Activated naive CD8-positive, alpha-beta T cell (primary cell): ENCODE measurements around the gene CCDC158.
"Not testable (repeated sequence)": the region's sequence is repeated elsewhere in the genome, so short reads cannot be mapped to it uniquely, and the experiment has no call there.

Source experiments
- H3K27ac Mint-ChIP-seq: one replicate; pipeline ENCODE4 v1.8.0; 2021; ENCODE audit warnings: mixed read lengths
- H3K27me3 Mint-ChIP-seq: one replicate; pipeline ENCODE4 v1.8.0; 2021; ENCODE audit warnings: mixed read lengths
- H3K36me3 Mint-ChIP-seq: one replicate; pipeline ENCODE4 v1.8.0; 2021; ENCODE audit warnings: mixed read lengths
- H3K4me1 Mint-ChIP-seq: one replicate; pipeline ENCODE4 v1.8.0; 2021; ENCODE audit warnings: low read depth, mixed read lengths
- H3K4me3 Mint-ChIP-seq: one replicate; pipeline ENCODE4 v1.8.0; 2021; ENCODE audit warnings: mild to moderate bottlenecking, mixed read lengths
- H3K9me3 Mint-ChIP-seq: one replicate; pipeline ENCODE4 v1.8.0; 2021; ENCODE audit warnings: low read depth, mixed read lengths

Gene CCDC158

DNA sequence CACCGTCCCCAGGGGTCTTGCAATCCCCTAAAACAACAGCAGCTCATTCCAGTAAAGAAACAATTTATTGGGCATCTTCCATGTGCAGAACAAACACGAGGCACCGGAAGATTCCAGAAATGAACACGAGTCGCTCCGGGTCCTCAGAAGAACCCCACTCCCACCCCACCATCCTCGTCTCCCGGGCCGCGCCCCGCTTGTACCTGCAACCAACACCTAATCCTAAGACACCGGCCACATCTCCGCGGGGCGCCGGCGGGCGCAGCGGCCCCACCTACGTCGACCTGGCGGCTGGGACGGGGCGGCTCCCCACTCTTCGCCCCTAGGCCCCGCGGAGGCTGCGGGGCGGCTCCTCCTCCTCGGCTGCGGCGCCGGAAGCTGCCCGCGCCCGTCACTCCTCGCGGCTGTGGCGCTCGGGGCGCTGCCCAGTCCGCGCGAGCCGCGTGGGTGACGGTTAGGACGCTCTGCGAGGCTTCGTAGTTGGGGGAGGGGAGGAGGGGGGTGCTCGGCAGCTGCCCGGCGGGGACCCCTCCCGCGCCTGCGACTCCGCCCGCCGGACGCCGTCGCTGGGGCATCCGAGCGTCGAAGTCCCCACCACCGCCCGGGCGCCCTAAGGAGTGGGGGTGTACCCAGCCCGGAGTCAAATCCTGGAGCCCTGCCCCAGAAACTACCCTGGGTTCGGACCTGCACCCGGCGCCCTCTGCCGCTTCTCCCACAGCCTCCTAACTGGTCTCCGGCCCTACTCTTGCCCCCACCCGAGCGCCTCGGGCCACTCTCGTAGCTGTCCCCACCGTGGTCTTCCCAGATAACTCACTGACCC lies at the start of gene CCDC158:
CCDC158 (minus strand) TSS at position 380 of the 820 bp plus-strand sequence. CDS start 17,934 bp downstream, outside the sequence.
- Mint-ChIP-seq H3K4me3 (peak within 1 kb of the TSS; percentile 74), H3K27me3 (peaks cover 18% of the 10 kb centered on the region), H3K27ac (no peak within 1 kb of the TSS), H3K4me1 (peaks cover 8% of the 10 kb centered on the region), H3K9me3 (no peaks in the 10 kb centered on the region), H3K36me3 (peaks cover 3% of the 10 kb centered on the region)

DNA sequence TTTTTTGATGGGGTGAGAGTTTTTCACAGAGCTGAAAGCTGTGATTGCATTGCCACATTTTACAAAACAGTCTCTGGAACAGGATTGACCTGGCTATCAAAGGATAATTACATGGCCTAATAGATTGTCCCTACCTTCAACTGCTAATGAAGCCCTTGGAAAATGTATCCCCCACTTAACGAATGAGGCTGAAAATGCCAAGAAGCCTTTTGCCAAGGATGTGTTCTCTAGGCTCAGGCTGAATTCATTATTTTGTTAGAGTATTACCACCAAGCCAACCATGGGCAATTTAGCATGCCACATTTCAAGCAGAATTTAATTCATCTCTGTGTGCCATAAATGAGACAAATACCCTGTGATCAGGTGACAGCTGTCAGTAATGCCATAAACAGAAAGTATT lies 49.6 kb upstream of the CCDC158 start:
- no peaks in the 10 kb centered on the region for H3K36me3 Mint-ChIP-seq
- H3K9me3 Mint-ChIP-seq, result no peaks in the 10 kb centered on the region
- no peaks in the 10 kb centered on the region for H3K4me1 Mint-ChIP-seq

DNA sequence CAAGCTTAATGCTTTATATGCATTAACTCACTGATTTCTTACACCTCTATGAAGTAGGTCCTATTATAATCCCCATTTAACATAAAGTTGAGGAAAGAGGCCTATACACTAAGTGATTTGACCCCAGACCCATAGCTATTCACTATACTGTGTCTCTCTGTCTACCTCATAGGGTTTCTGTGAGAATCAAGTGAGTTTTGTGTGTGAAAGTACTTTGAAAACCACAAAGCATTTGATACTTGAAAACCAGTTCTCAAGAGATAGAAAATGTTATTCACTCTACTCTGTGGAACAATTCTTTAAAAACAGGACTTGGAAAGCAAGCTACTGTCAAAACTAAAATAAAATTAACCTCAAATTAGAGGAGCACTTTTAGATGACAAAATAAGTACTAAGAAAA lies 49.1 kb upstream of the CCDC158 start:
- H3K27me3 Mint-ChIP-seq, result no peaks in the 10 kb centered on the region
- no peaks in the 10 kb centered on the region for H3K36me3 Mint-ChIP-seq

More for the DNA sequence above, 49.6 kb upstream of the CCDC158 start:
- no peak overlapping the region for H3K4me3 Mint-ChIP-seq
- no peaks in the 10 kb centered on the region for H3K27me3 Mint-ChIP-seq
- no peak overlapping the region for H3K27ac Mint-ChIP-seq

DNA sequence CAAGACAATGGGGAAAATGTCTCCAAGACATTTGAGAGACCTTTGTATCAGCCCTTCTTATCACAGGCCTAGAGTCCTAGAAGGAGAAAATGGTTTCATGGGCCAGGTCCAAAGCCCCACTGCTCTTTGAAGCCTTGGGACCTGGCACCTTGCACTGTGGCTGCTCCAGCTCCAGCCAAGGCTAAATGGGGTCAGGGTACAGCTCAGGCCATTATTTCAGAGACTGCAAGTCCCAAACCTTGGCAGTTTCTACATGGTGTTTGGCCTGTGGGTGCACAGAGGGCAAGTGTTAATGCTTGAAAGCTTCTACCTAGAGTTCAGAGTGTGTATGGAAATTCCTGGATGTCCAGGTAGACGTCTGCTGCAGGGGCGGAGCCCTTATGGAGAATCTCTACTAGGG lies 42.6 kb upstream of the CCDC158 start:
- Mint-ChIP-seq H3K27me3 (peaks cover 1% of the 10 kb centered on the region), H3K4me1 (no peaks in the 10 kb centered on the region), H3K36me3 (no peaks in the 10 kb centered on the region), H3K4me3 (no peak overlapping the region), H3K27ac (no peak overlapping the region), H3K9me3 (peaks cover 8% of the 10 kb centered on the region)

More for the DNA sequence above, 49.1 kb upstream of the CCDC158 start:
- Mint-ChIP-seq H3K27ac (no peak overlapping the region), H3K4me3 (no peak overlapping the region), H3K4me1 (no peaks in the 10 kb centered on the region), H3K9me3 (no peaks in the 10 kb centered on the region)

DNA sequence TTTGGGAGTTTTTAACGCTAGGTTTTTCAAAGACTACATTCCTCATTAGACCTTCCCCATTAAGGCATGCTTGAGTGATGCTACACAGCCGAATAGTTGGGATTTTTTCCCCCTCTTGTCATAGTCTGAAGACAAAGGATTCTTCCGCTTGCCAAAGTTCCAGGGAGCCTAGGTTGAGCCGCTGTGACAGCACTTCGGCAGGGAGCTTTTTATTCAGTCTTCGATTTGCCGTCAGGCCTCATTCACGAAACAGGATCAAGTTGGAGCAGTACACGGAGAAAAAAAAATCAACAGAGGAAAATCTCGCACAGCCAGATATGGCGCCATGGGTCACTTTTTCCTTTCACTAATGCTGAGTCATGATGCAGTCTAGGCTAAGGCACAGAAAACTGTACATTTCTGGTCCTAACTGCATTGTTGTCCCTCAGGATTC lies 38.4 kb upstream of the CCDC158 start:
- peaks cover 3% of the 10 kb centered on the region for H3K27me3 Mint-ChIP-seq
- no peaks in the 10 kb centered on the region for H3K4me1 Mint-ChIP-seq
- no peak overlapping the region for H3K27ac Mint-ChIP-seq
- no peak overlapping the region for H3K4me3 Mint-ChIP-seq
- no peaks in the 10 kb centered on the region for H3K36me3 Mint-ChIP-seq
- peaks cover 8% of the 10 kb centered on the region for H3K9me3 Mint-ChIP-seq

DNA sequence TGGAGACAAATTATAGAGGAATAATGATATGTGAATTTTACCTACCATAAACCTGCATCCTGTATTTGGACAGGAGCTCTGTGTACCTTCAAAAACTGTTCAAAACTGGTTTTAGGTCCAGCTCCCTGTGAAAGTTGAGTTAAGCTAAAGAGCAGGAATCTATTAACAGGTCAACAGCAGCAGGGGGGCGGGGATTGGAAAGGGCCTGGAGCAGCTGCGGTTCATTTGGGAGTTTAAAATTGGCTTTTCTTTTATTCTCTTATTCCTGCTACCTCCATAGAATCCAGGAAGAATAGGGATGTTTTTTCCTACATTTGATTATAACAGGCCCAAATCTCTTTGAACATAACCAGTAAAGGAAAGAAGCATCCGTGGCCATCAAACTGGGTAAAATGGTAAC lies 37.9 kb upstream of the CCDC158 start:
- Mint-ChIP-seq H3K27ac (no peak overlapping the region), H3K4me3 (no peak overlapping the region), H3K27me3 (peaks cover 3% of the 10 kb centered on the region), H3K9me3 (peaks cover 8% of the 10 kb centered on the region), H3K4me1 (no peaks in the 10 kb centered on the region), H3K36me3 (no peaks in the 10 kb centered on the region)

DNA sequence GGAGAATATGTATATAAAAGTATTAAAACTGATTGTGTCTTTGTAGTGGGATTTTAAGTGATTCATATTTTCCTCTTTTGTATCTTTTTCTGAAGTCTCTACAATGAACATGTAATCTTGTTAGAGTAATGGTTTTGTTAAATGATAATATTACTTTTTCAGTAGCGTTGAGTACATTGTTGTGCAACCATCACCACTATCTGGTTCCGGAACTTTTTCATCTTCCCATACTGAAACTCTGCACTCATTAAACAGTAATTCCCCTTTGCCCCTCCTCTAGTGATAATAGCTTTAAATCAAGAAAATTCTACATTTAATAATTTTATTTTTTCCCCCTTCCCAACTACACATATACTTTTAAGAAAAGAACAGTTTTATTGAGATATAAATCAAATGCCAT lies 37.4 kb upstream of the CCDC158 start:
- Mint-ChIP-seq H3K27ac (no peak overlapping the region), H3K27me3 (peaks cover 7% of the 10 kb centered on the region), H3K36me3 (no peaks in the 10 kb centered on the region), H3K4me3 (no peak overlapping the region), H3K9me3 (peaks cover 7% of the 10 kb centered on the region), H3K4me1 (no peaks in the 10 kb centered on the region)

DNA sequence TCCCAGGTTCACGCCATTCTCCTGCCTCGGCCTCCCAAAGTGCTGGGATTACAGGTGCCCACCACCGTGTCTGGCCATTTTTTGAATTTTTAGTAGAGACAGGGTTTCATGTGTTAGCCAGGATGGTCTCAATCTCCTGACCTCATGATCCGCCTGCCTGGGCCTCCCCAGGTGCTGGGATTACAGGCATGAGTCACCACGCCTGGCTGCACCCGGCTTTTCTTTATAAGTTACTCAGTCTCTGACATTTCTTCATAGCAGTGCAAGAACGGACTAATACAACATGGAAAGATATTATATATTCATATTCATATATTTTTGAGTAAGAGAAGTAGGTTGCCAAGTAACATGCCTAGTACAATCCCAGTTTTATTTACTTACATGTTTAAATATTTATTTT lies 36.9 kb upstream of the CCDC158 start:
- no peaks in the 10 kb centered on the region for H3K36me3 Mint-ChIP-seq
- peaks cover 3% of the 10 kb centered on the region for H3K9me3 Mint-ChIP-seq
- no peak overlapping the region for H3K4me3 Mint-ChIP-seq
- peaks cover 7% of the 10 kb centered on the region for H3K27me3 Mint-ChIP-seq
- no peak overlapping the region for H3K27ac Mint-ChIP-seq
- no peaks in the 10 kb centered on the region for H3K4me1 Mint-ChIP-seq

DNA sequence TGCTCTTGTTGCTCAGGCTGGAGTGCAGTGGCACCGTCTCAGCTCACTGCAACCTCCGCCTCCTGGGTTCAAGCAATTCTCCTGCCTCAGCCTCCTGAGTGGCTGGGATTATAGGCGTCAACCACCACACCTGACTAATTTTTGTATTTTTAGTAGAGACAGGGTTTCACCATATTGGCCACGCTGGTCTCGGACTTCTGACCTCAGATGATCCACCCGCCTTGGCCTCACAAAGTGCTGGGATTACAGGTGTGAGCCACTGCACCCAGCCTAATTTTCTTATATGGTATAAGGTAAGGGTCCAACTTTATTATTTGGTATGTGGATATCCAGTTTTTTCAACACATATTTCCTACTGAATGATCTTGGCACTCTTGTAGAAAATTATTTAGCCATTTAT lies 33.1 kb upstream of the CCDC158 start:
- H3K27ac Mint-ChIP-seq, H3K36me3 Mint-ChIP-seq, H3K4me3 Mint-ChIP-seq, H3K4me1 Mint-ChIP-seq, H3K9me3 Mint-ChIP-seq, H3K27me3 Mint-ChIP-seq: not testable (repeated sequence)

DNA sequence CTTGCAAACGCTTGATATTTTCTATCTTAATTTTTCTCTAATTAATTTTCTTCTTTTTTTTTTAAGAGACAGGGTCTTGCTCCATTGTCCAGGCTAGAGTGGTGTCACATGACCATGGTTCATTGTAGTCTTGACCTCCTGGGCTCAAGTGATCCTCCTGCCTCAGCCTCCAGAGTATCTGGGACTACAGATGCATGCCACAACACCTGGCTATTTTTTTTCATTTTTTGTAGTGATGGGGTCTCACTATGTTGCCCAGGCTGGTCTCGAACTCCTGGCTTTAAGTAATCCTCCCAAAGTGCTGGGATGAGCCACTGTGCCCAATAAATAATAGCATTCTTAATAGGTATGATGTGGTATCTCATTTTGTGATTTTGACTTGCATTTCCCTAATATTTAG lies 32.3 kb upstream of the CCDC158 start:
- Mint-ChIP-seq H3K36me3 (no peaks in the 10 kb centered on the region), H3K27ac (no peak overlapping the region), H3K27me3 (peaks cover 8% of the 10 kb centered on the region), H3K4me3 (no peak overlapping the region), H3K9me3 (no peaks in the 10 kb centered on the region), H3K4me1 (no peaks in the 10 kb centered on the region)

DNA sequence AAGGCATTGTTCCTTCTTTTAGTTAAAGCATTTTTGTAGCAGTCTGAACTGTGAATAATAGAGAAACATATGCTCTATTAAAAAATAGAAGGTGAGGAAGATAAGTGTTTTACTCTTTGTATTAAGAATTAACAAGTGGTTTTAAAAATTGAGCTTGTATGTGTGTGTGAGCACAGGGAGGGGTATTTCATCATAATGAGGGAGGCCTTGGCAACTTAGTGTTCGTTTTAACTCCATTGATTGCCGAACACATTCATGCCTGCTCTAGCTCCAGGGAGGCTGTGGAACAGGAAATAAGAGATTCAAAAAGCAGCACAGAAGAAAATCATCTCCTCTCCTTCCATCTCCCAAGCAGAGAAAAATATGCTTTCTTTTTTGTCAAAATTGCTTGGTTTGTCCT lies 28.9 kb upstream of the CCDC158 start:
- Mint-ChIP-seq H3K4me1 (no peaks in the 10 kb centered on the region), H3K9me3 (no peaks in the 10 kb centered on the region), H3K4me3 (no peak overlapping the region), H3K27ac (no peak overlapping the region), H3K27me3 (peaks cover 6% of the 10 kb centered on the region), H3K36me3 (no peaks in the 10 kb centered on the region)

DNA sequence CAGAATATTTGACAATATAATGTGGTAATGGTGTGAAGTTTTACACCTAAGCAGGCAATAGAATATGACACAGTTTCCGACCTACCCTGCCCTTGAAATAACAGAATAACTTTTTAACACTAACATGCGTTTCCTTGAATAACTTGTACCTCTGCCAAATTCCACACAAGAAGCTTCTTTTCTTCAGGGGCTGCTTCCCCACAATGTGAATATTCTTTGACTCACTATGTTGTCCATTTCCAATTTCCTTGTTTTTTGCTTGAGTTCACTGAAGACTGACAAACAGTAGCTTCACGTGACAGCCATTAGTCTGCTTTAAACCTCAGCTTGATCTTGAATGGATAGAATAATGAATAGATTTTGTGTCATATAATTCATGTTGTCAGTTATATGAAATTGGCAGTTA lies 28.4 kb upstream of the CCDC158 start:
- H3K4me3 Mint-ChIP-seq, result no peak overlapping the region
- H3K36me3 Mint-ChIP-seq, result no peaks in the 10 kb centered on the region
- H3K4me1 Mint-ChIP-seq, result no peaks in the 10 kb centered on the region
- peaks cover 6% of the 10 kb centered on the region for H3K27me3 Mint-ChIP-seq
- no peaks in the 10 kb centered on the region for H3K9me3 Mint-ChIP-seq
- no peak overlapping the region for H3K27ac Mint-ChIP-seq

DNA sequence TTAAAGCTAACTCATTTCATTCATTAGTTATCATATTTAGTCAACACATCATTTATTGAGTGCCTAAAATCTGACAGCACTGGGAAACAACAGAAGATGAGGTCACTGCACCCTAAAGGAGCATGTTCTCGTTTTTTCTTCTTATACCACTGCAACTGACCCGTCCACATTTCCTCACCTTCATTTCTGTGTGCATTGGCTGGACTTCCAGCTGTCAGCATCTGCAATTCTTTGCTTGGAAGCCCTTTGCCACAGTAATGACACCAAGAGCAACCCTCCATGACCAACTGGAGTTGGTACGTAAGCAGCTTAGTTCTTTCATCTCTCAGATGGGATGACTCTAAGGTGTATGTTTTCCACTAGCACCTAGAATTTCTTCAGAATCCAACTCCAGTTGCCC lies 27.3 kb upstream of the CCDC158 start:
- H3K27ac Mint-ChIP-seq, result no peak overlapping the region
- H3K4me1 Mint-ChIP-seq, result no peaks in the 10 kb centered on the region
- H3K27me3 Mint-ChIP-seq, result peaks cover 3% of the 10 kb centered on the region
- no peak overlapping the region for H3K4me3 Mint-ChIP-seq
- H3K9me3 Mint-ChIP-seq, result no peaks in the 10 kb centered on the region
- no peaks in the 10 kb centered on the region for H3K36me3 Mint-ChIP-seq

DNA sequence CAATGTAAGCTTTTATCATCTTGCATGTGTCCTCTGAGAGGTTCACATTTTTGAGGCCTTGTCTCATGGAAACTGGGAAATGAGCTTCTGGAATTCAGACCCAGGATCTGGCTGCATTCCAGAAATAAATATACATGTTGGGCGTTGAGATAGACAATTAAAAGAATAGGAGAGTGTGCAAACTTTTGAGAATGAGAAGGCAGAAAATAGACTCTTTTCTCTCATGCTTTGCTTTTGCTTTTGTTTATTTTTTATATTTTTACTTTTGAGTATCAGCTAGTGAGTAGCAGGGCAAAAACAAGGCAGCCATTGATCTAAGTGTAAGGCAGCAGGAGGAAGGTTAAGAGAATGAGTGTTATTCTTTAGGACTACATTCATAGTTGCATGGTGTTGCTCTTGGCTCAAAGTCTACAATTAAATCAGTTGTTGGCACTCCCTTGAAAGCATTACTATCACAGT lies 26.5 kb upstream of the CCDC158 start:
- H3K27me3 Mint-ChIP-seq, result peaks cover 3% of the 10 kb centered on the region
- H3K9me3 Mint-ChIP-seq, result no peaks in the 10 kb centered on the region
- no peak overlapping the region for H3K27ac Mint-ChIP-seq
- H3K36me3 Mint-ChIP-seq, result no peaks in the 10 kb centered on the region
- no peak overlapping the region for H3K4me3 Mint-ChIP-seq
- H3K4me1 Mint-ChIP-seq, result no peaks in the 10 kb centered on the region

DNA sequence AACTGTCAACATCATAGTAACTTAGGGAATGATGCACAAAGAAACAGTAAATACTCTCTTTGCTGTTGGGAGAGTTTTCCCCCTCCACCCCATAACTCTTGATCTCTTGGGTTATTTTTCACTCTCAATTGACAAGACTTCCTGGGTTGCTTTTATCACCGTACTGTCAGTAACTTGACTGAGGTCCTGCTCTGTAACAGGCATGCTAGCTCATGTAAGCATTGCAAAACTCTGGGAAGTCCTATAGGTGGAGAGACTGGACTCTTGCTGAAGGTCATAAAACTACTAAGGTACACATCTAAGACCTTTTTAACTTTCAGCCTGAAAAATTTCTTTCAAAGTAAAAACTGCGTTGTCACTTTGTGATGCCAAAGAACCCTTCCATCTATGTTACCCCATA lies 25.0 kb upstream of the CCDC158 start:
- H3K27ac Mint-ChIP-seq, result no peak overlapping the region
- H3K27me3 Mint-ChIP-seq, result peaks cover 4% of the 10 kb centered on the region
- no peaks in the 10 kb centered on the region for H3K4me1 Mint-ChIP-seq
- no peaks in the 10 kb centered on the region for H3K36me3 Mint-ChIP-seq
- H3K9me3 Mint-ChIP-seq, result no peaks in the 10 kb centered on the region
- H3K4me3 Mint-ChIP-seq, result no peak overlapping the region

DNA sequence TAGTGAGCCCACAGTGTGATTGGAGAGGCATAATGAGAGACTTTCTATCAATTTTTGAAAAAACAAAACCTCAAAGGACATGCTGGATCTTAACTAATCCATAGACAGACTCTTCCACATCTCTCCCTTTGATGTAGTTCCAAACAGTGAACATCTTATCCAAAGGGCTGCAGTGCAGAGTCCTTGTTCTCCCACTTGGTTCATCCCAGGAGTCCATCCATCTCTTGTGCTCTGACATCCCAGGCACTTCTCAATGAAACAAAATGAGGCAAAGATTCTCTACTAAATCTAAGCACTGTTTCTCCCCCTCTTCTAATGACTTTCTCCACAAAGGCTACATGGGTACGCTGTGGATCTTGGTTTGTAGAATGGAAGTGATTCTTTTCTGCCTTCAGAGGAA lies 22.4 kb upstream of the CCDC158 start:
- no peak overlapping the region for H3K4me3 Mint-ChIP-seq
- H3K36me3 Mint-ChIP-seq, result no peaks in the 10 kb centered on the region
- no peaks in the 10 kb centered on the region for H3K9me3 Mint-ChIP-seq
- H3K27me3 Mint-ChIP-seq, result peaks cover 8% of the 10 kb centered on the region
- no peaks in the 10 kb centered on the region for H3K4me1 Mint-ChIP-seq
- H3K27ac Mint-ChIP-seq, result no peak overlapping the region
